GM18519 (cell line): Measurements from ENCODE around the gene GUCY1B1.

Experiments used
- ATAC-seq: cut with Tn5 transposase; IDR thresholded peaks from one replicate; pipeline ENCODE4 v1.9.1; 2021; ENCODE audit warnings: mild to moderate bottlenecking, moderate library complexity; ENCODE audit not compliant: unreplicated experiment, low FRiP score

Gene GUCY1B1

DNA sequence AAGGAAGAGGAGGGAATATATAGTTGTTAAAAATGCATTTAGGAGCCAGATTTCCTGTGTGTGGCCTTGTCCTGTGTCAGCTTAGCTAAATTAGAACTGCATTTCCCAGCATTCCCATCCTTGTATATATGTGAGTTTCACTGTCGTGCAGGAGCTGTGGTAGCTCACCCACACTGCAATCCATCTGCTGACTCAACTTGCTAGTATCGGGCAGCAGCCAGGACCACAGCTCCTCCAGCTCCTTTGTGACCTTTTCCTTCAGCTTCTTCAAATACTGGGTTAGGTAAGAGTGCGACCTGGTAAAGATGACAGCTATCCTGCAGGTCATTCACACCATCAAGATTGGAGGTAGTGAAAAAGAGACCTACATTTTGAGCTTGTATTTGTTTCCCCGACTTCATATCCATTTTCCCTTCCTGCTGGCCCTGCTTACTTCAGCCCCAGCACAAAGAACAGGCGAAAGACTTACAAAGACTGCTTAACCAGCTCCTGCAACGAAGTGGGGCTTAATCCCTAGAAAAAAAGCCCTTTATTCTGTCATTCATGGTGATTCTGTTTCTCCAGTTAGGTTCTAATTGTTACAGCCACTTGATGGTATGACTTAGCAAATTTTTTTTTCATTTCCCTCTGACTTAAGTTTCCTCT, 95.9 kb downstream of the GUCY1B1 start:
- no peak for ATAC-seq

DNA sequence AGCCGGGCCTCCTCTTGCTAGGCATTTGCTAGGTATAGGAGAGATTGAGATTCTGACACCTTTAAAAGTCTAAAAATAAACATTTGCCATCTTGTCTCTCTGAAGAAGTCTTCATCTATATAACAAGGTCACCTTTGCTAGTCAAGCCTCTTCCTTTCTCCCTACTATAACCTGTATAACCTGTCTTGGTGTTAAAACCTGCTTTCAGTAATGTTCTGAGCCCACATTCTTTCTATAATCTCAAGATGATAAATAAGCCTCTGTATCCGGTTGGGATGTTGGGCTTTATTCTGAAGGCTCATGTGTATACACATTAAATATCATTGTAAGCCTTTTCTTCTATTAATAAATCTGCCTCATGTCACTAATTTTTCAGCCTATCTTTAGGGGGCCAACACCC, 97.1 kb downstream of the GUCY1B1 start:
- ATAC-seq = no peak
